Fibroblast of upper back skin (primary cell): ENCODE results near the gene SUPT4H1.

ENCODE experiments used
- DNase-seq: peaks from one replicate; pipeline ENCODE4 v3.0.0-alpha.2; 2013

SUPT4H1 gene

DNA sequence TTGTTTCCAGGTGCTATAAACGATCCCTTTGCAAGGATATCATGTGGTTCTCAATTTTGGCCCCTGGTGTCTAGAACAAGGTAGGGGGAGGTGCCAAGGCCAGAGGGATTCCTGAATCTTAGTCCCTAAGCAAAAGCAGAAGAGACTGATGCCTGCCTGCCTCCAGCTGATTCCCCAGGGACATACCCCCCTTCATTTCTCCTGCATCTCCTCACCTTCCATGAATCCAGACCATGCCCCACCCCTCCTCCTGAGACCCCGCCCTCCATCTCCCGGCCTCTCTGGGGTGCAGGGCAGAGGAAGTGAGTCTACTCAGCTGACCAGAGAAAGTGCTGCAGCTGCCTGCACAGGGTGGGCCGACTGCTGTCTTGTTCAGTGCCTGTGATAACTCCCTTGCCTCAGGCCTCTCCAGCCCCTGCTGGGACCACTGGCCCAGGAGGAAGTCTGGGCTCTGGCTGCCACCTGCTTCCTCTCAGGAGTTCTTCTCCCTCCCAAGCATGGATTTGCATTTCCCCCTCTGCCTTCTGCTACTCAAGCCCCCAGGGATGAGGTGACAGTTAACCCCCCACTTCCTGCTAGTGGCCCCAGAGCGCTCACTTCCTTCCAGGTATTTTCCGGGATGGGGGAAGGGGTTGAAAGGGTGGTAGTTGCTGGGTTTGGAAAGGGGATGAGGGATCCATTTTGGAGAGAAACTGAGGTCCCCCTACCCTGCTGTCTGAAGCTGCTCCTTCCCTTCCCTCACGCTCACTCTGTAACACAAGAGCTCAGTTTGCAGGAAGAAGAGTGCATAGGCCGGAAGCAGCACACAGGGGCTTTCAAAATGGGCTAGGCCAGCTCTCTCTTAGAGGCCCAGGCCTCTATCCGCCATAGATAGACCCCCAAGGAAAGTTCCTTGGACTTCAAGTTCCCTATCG lies 12.9 kb downstream of the SUPT4H1 start:
- peak; percentile 97 for DNase-seq

DNA sequence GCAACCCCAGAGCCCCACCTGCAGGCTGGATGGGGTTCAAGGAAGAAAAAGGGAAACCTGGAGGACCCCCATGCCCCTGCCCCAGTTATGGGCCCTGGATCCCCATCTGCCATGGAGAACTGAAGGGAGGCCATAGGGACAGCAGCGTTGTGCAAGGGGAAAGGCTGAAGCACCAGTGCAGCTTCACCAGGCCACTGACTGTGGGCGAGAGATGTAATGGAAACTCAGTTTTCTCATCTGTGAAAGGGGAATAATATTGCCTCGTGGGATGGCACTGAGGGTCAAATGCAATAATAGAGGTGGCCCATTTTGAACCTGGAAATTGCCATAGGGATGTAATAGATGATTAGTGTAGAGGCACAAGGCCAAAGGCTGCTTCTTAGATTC lies 13.6 kb downstream of the SUPT4H1 start:
- DNase-seq = no peak

DNA sequence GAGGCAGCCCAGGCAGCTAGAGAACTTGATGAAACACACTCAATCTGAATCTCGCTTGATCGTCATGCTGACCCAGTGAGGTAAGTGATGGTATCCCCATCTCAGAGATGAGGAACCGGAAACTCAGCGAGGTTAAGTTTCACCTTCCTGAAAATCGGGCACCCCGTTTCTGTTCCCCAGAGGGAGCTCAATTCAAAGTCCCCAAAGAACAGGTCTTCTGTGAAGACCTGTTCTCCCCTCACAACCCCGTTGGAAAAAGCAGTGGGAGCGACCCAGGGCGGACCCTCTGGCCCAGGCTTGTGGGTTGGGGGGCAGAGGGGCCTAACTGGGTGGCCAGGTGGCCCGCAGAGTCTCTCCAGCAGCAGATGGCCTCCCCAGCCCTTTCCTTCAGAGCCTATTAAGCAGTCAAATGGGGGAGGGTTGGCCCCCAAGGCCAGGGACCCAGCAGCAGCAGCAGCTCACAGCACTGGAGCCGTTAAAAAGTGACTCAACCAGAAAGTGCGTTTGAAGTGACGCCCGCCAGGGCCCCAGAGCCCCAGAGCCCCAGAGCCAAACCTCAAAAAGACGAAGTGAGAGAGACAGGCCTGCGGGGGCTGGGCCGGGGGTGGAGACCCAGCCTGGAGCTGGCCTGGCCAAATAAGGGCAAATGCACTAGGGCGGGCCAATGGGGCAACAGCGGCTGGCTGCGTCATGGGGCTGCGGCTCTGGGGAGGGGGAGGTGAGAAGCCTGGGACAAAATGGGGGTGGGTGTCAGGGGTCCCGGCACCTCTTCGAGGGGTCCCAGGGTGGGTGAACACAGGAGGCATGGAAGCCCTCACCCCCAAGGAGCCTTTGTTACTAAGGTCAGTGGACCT lies 14.2 kb downstream of the SUPT4H1 start:
- peak; percentile 99 for DNase-seq

DNA sequence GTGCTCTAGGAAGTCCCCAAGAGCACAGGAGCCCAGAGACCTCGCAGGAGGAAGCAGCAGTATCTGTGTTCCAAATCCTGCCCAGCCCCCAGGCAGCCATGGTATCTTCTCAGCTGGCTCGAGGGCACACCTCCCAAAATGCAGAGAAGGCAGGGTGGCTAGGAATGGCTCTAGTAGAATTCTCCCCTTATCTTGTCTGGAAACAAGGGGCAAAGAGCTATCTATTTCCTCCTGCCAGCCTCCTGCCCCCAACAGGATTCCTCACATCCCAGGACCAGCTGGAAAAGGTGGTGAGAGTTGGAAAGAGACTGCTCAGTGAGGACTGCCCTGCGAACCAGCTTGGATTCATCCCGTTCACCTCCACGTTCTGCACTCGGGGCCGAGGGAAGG lies 14.8 kb downstream of the SUPT4H1 start:
- peak; percentile 19 for DNase-seq

DNA sequence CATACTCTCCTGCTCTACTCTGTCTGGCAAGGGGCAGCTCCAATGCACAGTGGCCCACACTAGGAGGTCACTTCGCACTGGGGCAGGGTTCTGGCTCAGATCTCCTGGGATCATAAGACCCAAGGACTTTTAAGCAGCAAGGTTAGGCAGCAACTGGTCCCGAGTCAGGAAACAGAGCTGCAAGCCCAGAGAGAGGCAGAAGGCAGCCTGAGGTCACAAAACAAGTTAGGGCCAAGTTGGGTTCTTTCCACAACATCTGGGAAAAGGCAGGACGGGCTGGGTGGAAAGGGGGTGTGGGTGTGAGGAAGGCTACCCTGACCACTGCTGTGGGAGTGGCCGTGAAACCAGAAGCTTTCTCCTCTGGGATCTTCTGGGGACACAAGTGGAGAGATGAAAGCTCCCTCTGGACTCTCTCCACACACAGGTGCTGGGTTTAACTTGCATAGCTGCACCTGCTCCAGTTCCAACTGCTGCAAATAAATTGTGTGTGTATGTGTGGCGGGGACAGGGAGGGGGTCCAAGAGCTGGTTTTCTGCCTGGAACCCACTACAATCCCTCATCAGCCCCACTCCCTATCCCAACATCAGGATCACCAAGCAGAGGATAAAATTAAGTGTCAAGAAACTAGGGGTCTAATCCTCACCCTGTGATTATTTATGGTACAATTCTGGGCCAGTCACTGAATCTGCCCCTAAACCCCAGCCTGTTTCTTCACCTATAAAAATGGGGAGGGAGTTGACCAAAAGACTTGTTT lies 15.4 kb downstream of the SUPT4H1 start:
- DNase-seq = peak; percentile 40

DNA sequence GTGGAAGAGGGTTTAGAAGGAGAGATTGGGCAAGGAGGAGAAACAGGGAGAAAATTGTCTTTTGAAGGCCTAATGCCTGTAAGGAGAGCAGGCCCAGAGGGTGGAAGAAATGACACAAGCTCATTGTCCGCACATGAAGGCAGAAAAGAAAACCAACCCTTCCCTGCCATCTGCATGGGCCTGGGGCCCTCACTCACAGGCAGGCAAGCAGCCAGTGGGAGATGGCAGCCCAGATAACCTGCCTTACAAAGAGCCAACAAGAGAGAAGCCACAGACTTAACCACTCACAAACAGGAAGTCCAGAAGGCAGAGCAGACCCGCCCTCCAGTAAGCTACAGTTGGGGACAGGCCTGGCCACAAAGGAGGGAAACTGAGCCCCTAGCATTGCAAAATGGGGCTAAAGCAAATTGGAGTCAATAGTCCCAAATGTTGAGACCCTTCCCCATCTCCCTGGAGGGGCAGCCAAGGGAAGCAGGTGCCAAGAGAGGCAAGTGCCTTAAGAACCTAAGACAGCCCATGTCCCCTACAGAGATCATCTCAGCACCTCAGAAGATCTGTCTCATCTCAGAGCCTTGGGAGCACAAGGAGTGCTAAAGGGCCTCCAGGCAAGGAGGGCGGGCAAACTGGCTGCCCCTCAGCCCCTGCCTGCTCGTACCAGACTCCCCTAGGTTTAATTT lies 16.1 kb downstream of the SUPT4H1 start:
- DNase-seq = no peak

DNA sequence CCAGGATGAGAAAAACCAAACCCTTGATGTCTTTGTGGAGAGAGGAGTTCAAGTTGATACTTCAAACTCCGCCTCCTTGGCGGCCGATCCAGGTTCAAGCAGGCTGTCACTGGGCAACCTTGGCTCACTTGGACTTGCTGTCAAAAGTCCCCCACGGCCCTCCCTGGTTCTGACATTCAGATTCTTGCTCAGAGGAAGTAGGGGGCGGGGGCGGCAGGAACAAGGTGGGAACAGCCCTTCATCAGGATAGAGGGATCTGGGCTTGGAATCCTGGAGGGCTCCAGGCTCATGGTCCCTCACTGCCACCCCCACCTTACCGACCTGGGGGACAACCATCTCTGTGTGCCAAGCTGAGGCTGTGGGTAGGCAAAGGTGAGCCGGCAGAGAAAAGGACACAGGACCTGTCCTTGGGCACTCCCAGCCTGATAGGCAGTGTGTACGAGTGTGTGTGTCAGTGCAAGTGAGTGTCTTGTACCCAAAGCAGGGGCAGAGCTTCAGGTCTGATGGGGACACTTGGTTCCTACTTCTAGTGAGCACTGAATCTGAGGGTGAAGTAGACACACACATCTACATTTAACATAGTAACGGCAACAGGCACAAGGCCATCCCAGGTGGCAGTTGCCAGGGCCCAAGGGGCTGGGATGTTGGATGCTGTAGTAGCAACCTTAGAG lies 16.8 kb downstream of the SUPT4H1 start:
- DNase-seq = no peak

DNA sequence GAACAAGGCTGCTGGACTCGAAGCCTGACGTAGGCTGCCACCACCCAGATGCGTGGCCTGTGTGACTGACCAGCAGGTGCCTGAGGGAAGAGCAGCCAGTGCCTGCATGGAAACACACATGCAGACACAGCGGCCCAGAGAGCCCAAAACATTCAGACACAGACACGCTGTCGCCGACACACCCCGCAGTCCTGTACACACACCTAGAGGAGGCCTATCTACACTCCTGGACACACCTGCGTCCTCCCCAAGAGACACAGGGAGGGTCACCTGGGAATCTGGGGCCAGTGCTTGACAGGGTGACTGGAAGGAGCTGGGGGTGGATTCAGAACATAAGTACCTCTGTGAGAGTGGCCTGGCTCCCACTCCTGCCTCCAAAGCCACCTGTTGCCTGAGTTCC lies 17.3 kb downstream of the SUPT4H1 start:
- no peak for DNase-seq

DNA sequence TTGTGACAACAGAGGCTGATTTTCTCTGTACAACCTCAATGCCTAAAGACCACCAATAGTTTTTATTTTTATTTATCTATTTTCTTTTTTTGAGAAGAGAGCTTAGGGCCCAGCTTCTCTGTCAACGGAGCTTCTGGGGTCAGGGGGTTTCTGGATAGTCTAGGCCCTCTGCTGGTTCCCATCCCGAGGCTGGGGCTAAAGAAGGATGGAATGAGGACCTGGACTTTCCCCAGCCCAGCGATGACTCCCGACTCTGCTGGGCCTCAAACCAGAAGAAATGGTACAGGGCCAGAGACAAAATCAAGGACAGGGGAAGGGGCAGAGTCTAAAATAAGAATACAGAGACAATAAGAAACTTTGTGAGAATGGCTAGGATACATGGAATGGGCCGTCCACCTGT lies 17.7 kb downstream of the SUPT4H1 start:
- no peak for DNase-seq

DNA sequence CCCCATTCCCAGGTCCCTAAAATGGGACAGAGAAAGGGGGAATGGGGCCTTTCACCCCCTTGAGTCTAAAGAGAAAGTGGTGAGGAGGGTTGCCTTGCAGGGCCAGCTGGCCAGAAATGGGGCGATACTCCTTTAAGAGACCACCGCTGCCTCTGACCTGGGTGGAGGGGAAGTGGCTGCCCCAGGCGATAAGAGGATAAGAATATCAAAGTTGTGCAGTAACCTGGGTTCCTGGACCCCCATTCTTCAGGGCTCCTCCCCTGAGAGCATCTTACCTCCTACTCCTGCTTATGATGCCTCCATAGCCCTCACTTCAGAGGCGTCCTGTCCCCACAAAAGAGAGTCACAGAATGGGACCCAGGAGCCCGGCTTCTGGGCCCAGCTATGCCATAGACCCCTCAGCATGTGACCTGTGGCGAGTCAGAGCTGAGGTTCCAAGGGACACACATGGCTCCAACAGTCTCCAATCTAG lies 18.2 kb downstream of the SUPT4H1 start:
- no peak for DNase-seq

DNA sequence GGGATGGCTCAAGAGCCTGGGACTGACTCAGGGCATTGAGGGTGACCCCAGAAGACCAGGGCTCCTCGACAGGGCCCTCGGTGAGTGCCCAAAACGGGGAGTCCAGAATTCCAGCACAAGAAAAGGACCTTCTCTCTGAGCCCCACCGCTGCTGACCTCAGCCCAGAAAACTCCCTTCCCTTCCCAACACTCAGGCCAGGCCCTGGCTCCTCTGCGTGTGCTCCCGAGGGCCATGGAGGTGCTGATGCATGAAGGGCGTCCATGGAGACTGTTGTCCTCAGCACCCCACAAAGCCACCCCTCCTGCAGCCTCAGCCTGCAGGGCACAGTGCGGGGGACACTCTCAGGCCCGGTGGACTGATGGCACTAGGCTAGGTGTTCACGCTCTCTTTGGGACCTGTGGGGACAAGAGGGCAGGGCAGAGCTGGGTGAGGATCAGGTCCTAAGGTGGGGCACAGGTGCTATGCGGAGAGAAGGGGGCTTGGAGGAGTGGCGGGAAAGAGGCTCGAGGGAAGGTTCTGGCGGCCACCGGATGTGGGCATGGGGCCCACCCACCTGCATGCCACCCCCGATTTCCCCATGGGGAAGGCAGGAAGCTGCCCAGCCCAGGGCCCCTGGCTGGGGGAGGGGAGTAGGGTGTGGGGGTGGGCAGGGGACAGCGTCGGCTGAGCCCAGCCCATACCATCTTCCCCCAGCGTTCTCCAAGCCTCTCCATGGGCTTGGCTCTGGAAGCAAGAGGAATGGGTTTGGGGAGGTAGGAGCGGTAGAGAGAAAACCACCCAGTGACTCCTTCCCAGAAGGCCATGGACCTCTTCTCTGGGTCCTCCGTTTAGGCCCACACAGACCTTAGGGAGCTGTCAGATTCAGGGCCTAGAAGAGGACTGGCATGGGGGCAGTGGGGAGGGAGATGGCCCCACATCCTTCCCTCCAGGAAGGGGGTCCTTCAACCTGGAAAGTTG lies 18.9 kb downstream of the SUPT4H1 start:
- no peak for DNase-seq

DNA sequence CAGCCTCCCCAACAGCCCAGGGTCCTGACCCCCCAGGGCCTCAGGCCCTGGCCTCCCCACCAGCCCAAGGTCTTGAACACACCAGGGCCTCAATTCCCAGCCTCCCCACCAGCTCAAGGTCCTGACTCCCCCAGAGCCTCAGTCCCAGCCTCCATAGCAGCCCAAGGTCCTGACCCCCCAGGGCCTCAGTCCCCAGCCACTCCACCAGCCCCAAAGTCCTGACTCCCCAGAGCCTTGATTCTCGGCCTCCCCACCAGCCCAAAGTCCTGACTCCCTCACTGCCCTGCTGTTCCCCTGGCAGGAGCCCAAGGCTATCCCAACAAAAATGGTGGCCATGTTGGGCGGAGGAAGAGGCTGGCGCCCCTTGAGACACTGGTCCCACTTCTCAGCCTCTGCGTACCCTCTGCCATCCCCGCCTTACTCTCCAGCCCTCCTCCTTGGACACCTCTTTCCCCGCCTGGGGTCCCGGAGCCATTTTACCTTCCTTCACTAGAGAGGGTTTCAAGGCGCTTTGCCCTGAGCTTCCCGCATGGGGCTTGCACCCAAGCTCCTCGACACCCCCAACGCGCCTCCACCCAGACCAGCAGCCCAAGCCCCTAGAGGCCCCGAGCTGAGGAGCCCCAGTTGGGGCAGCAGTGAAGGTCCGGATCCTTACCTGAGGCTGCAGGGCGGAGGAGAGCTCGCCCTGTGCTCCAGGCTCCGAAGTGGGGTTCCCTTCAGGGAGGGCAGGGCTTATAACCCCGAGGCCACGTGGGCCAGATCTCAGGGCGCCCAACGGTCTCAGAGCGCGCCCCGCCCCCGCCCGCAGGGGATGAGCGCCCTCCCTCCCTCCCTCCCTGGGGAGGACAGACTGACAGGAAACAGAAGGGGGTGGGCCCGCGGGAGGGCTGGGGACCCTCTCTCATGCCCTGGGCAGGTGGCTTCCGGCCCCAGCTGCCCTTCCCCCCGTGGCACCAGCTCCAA lies 19.9 kb downstream of the SUPT4H1 start:
- no peak for DNase-seq

DNA sequence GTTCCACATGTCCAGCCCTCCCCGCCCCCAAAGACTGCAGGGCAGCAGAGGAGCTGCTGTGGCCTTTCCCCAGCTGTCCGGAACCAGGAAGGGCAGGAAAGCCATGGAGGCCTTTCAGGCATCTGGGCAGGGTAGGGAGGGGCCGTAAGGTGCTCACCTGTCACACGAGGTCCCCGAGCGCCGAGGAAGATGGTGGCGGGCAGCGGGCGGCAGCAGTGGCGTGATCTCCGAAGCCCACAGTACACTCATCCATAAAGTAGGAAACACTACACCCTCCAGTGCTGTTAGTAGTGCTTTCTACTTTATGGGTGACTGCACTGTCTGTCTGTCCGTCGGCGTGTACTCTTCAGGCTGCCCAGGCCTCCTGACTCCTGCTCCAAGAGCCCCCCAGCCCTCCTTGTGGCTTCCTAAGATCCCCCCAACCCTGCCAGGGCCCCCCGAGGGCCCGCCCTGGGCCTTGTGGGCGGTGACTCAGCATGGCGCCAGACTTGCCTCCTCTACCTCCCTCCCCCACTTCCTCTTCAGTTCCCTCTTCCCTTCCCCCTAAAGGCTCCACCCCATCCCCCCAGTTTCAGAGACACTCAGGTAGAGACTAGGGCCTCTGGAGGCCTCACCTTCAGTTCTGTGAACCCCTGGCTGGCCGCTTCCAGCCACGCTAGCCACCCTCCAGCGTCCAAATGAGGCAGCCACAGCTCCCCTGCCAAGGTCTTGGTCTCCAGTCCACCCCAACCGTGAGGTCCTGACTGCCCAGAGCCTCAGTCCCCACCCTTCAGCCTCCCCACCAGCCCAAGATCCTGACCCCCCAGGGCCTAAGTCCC lies 20.8 kb downstream of the SUPT4H1 start:
- DNase-seq = peak; percentile 58

DNA sequence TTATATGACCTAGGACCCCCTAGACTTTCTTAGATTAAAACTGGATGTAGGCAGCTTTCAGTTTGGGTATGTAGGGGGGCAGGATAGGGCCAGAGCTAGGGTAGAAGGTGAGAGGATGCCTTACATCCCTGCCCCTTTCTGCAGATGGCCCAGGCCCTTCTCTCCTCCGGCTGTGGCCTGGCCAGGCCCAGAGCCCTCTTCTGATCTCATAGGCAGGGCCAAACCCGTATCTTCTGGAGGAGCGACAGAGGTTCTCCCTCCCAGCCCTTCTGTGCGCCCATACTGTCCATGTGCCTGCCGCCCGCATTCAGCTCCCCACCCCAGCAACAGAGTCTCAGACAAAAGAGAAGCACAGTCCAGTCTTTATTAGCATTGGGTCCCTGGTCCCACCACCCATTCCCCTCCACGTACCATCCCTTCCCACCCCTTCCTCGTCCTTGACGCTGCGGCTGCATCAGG lies 21.4 kb downstream of the SUPT4H1 start:
- DNase-seq = no peak

DNA sequence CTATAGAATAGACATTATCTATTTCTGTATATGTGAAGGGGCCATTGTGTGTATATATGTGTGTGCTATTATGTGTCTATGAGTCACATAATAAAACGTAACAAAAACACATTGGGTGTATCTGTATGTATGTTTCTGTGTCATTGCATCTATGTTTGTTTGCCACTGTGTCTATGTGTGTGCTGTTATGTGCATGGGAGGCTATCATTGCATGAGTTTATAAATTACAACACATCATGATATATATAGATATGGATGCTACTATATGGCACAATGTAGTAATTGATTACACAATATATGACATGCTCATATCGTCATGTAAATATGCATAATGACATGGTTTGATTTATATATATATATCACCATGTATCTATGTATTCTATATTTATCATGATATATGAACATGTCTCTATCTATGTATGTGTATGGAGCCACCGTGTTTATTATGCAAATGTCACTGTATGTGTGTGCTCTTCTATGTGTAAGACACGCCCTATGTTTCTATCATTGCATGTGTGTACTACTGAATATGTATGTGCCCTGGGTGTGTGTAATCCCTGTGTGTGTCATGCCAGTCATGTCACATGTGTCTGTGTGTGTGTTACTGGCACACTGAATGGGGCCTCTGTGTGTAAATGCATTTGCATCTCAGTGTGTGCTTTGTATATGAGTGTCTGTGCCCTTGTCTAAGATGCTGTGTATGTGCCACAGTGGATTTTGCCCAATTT lies 22.0 kb downstream of the SUPT4H1 start:
- no peak for DNase-seq

DNA sequence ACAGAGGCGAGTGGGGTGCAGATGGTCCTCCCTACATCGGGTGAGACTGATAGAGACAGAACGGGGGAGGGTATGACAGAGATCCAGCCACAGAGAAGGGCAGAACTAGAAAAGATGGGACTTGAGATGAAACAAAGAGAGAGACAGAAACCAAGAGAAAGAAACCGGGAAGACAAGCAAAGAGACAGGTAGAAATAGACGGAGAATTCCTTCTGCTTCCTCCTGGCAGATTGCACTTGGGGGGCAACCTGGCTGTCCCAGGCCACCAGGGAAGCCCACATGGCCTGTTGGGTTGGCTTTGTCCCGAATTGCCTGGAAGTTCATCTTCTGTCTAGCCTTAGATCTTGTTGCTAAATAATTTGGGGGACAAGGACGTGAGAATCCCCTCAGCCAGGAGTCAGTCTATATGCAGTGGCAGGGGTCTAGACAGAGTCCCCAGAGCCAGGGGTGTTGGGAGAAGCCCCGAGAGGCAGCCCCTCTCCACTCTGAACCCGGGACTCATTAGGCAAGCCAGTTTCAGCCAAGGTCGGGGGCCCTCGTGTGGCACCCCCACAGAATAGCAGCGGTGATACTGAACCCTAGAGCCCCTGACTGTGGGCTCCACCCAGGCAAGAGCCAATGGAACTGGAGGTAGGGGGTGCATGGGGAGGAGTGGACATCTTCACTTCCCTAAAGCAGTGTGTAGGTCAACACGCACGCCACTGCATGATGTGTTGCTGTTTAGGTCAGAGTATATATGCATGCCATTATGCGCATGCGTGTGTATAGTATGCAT lies 22.8 kb downstream of the SUPT4H1 start:
- peak; percentile 28 for DNase-seq
